Activated T-cell treated with anti-CD3 and anti-CD28 coated beads for 24 hours (primary cell): ENCODE measurements around the gene MTMR10.

Experiments
- DNase-seq: peaks from one replicate; pipeline ENCODE4 v3.0.0-alpha.2; 2020; ENCODE audit warnings: low read depth

The MTMR10 gene

GRCh38 chr15:30918366-30918765, 73.1 kb downstream of the MTMR10 start:
- no peak for DNase-seq

GRCh38 chr15:30917675-30918074, 73.8 kb downstream of the MTMR10 start:
- no peak for DNase-seq

GRCh38 chr15:30917013-30917412, 74.4 kb downstream of the MTMR10 start:
- DNase-seq: no peak

- DNase-seq: no peak
Measured at GRCh38 chr15:30913761-30914160, 77.7 kb downstream of the MTMR10 start.

GRCh38 chr15:30906366-30906765, 85.1 kb downstream of the MTMR10 start:
- DNase-seq: no peak

- no peak for DNase-seq
Measured at GRCh38 chr15:30905821-30906220, 85.6 kb downstream of the MTMR10 start.

GRCh38 chr15:30904812-30905211, 86.6 kb downstream of the MTMR10 start:
- DNase-seq: no peak

GRCh38 chr15:30903497-30904187, 87.8 kb downstream of the MTMR10 start, which contains the start of gene FAN1:
Gene FAN1, plus strand, starts transcription at chr15:30903915. Its CDS starts 749 bp downstream, at chr15:30904664.
- peak; percentile 80 for DNase-seq

GRCh38 chr15:30901889-30902288, 89.5 kb downstream of the MTMR10 start:
- no peak for DNase-seq

- no peak for DNase-seq
Measured at GRCh38 chr15:30896211-30896606, 95.2 kb downstream of the MTMR10 start.

GRCh38 chr15:30895461-30896210, 95.8 kb downstream of the MTMR10 start:
- DNase-seq: no peak

GRCh38 chr15:30889196-30889595, 102.2 kb downstream of the MTMR10 start:
- DNase-seq: no peak
